GM21360 (cell line): Measurements from ENCODE around the gene ITPR1.

Source experiments
- ATAC-seq: cut with Tn5 transposase; IDR thresholded peaks from one replicate; pipeline ENCODE4 v1.9.1; 2021; ENCODE audit warnings: mild to moderate bottlenecking, moderate library complexity; ENCODE audit not compliant: unreplicated experiment

The ITPR1 gene

GRCh38 chr3:4633078-4634004, 140.2 kb downstream of the ITPR1 start:
- ATAC-seq, result peak; percentile 80

- no peak for ATAC-seq
These were observed 141.7 kb downstream of the ITPR1 start for GRCh38 chr3:4634894-4635293.

- ATAC-seq, result no peak
These were observed 144.1 kb downstream of the ITPR1 start for GRCh38 chr3:4637265-4637664.

GRCh38 chr3:4641863-4642563, 148.9 kb downstream of the ITPR1 start:
- no peak for ATAC-seq

GRCh38 chr3:4642611-4643010, 149.5 kb downstream of the ITPR1 start:
- no peak for ATAC-seq

GRCh38 chr3:4643904-4644547, 150.9 kb downstream of the ITPR1 start:
- ATAC-seq, result no peak

GRCh38 chr3:4644951-4645350, 151.8 kb downstream of the ITPR1 start:
- ATAC-seq, result no peak

GRCh38 chr3:4645468-4645867, 152.3 kb downstream of the ITPR1 start:
- ATAC-seq, result no peak

GRCh38 chr3:4647411-4647810, 154.3 kb downstream of the ITPR1 start:
- ATAC-seq, result no peak

GRCh38 chr3:4655145-4656045, 162.2 kb downstream of the ITPR1 start:
- ATAC-seq, result no peak

GRCh38 chr3:4656059-4656458, 162.9 kb downstream of the ITPR1 start:
- ATAC-seq, result no peak

- no peak for ATAC-seq
These were observed 163.6 kb downstream of the ITPR1 start for GRCh38 chr3:4656626-4657328.

GRCh38 chr3:4660936-4661335, 167.8 kb downstream of the ITPR1 start:
- no peak for ATAC-seq

GRCh38 chr3:4664412-4664811, 171.3 kb downstream of the ITPR1 start:
- no peak for ATAC-seq

- no peak for ATAC-seq
These were observed 172.0 kb downstream of the ITPR1 start for GRCh38 chr3:4665197-4665596.

- ATAC-seq, result no peak
These were observed 172.9 kb downstream of the ITPR1 start for GRCh38 chr3:4666071-4666470.

- no peak for ATAC-seq
These were observed 177.2 kb downstream of the ITPR1 start for GRCh38 chr3:4670352-4670751.

- ATAC-seq, result no peak
These were observed 179.7 kb downstream of the ITPR1 start for GRCh38 chr3:4672725-4673275.

GRCh38 chr3:4674216-4674615, 181.1 kb downstream of the ITPR1 start:
- no peak for ATAC-seq

GRCh38 chr3:4675704-4676103, 182.6 kb downstream of the ITPR1 start:
- ATAC-seq, result no peak
